NCI-H146 treated with DMSO at 0.1 percent for 48 hours (cell line): Measurements from ENCODE around the gene PFKFB3.

ENCODE experiments used
- DNase-seq: peaks from one replicate; lab custom pipeline; 2025; ENCODE audit not compliant: unreplicated experiment; lab: John Stamatoyannopoulos, UW

Gene PFKFB3

GRCh38 chr10:6300106-6300783 is 97.5 kb downstream of the PFKFB3 start:
- DNase-seq, result no peak

GRCh38 chr10:6300784-6301460 is 98.2 kb downstream of the PFKFB3 start:
- DNase-seq, result no peak

DNA sequence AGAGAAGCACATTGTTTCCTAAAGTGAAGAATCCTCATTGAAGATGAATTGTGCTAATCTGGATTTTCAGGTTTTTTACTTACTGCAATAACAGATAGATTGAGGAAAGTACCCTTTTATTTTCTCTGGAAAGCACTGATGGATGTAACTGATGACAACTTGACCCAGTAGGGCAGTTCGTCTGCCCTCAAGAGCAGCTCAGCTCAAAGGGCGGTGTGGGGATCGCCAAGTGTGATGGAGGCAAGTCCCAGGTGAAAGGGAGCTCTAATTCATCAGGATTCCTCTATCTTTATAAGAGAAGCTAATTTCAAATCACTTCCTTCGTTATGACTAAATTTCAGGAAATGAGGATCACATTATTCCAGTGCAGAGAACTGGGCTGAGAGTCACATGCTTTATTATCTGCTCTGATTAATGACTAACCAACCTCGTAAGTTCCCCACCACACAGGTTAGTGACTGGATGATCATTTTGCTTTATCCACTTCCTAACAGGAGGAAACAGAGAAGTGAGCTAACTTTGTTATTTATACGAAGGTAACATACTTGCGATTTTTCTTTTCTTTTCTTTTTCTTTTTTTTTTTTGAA is 98.8 kb downstream of the PFKFB3 start:
- no peak for DNase-seq
